ENCODE measurements around the gene NPAS3. TPM values are rescaled to one million over a fixed set of nuclear protein-coding genes. Genes with fewer than 3 reads are reported as not detected.

NPAS3 gene
- total RNA-seq, 1 donor from 2014 or later, result 5.2 TPM

GRCh38 chr14:33150666-33151428 is 212.2 kb downstream of the NPAS3 start:
- no peaks in the 10 kb centered on the region for H3K27me3 Mint-ChIP-seq (ENCODE audit: low read depth)
- H3K27ac Mint-ChIP-seq, result no peak overlapping the region
- no peaks in the 10 kb centered on the region for H3K4me1 Mint-ChIP-seq
- H3K4me3 Mint-ChIP-seq, result no peak overlapping the region
- no peak for TF ChIP-seq CTCF (IDR thresholded peaks at IDR 0.05; ENCODE audit: unreplicated experiment)
- DNase-seq (ENCODE audit: low spot score in 2 of 2, unreplicated experiment in 2 of 2), result no peak
- peaks cover 4% of the 10 kb centered on the region for H3K9me3 Mint-ChIP-seq
- H3K36me3 Mint-ChIP-seq, result no peaks in the 10 kb centered on the region

GRCh38 chr14:33163109-33163508 is 224.4 kb downstream of the NPAS3 start:
- H3K9me3 Mint-ChIP-seq, result no peaks in the 10 kb centered on the region
- no peak for DNase-seq (ENCODE audit: low spot score in 2 of 2, unreplicated experiment in 2 of 2)
- no peaks in the 10 kb centered on the region for H3K4me1 Mint-ChIP-seq
- H3K27ac Mint-ChIP-seq, result no peak overlapping the region
- H3K27me3 Mint-ChIP-seq (ENCODE audit: low read depth), result no peaks in the 10 kb centered on the region
- no peak overlapping the region for H3K4me3 Mint-ChIP-seq
- no peak for TF ChIP-seq CTCF (IDR thresholded peaks at IDR 0.05; ENCODE audit: unreplicated experiment)
- H3K36me3 Mint-ChIP-seq, result no peaks in the 10 kb centered on the region

- no peaks in the 10 kb centered on the region for H3K27me3 Mint-ChIP-seq (ENCODE audit: low read depth)
- no peak overlapping the region for H3K4me3 Mint-ChIP-seq
- H3K9me3 Mint-ChIP-seq, result no peaks in the 10 kb centered on the region
- H3K27ac Mint-ChIP-seq, result no peak overlapping the region
- TF ChIP-seq CTCF (IDR thresholded peaks at IDR 0.05; ENCODE audit: unreplicated experiment), result no peak
- no peaks in the 10 kb centered on the region for H3K36me3 Mint-ChIP-seq
- H3K4me1 Mint-ChIP-seq, result no peaks in the 10 kb centered on the region
- no peak for DNase-seq (ENCODE audit: low spot score in 2 of 2, unreplicated experiment in 2 of 2)
These were observed 224.9 kb downstream of the NPAS3 start for GRCh38 chr14:33163600-33163999.

GRCh38 chr14:33165144-33165925 is 226.7 kb downstream of the NPAS3 start:
- Mint-ChIP-seq H3K9me3 (no peaks in the 10 kb centered on the region), H3K36me3 (no peaks in the 10 kb centered on the region), H3K4me1 (no peaks in the 10 kb centered on the region), H3K27ac (no peak overlapping the region), H3K27me3 (ENCODE audit: low read depth) (no peaks in the 10 kb centered on the region), H3K4me3 (no peak overlapping the region)
- DNase-seq (ENCODE audit: low spot score in 2 of 2, unreplicated experiment in 2 of 2), result no peak
- TF ChIP-seq CTCF (IDR thresholded peaks at IDR 0.05; ENCODE audit: unreplicated experiment), result no peak

- H3K27ac Mint-ChIP-seq, result no peak overlapping the region
- DNase-seq (ENCODE audit: low spot score in 2 of 2, unreplicated experiment in 2 of 2), result no peak
- H3K9me3 Mint-ChIP-seq, result no peaks in the 10 kb centered on the region
- no peak for TF ChIP-seq CTCF (IDR thresholded peaks at IDR 0.05; ENCODE audit: unreplicated experiment)
- H3K27me3 Mint-ChIP-seq (ENCODE audit: low read depth), result no peaks in the 10 kb centered on the region
- H3K4me3 Mint-ChIP-seq, result no peak overlapping the region
- no peaks in the 10 kb centered on the region for H3K36me3 Mint-ChIP-seq
- no peaks in the 10 kb centered on the region for H3K4me1 Mint-ChIP-seq
These were observed 227.2 kb downstream of the NPAS3 start for GRCh38 chr14:33165926-33166289.

All from mesothelial cell of epicardium (in vitro differentiated cells).